ENCODE measurements around the gene RNU5B-1. TPM values are rescaled to one million over a fixed set of nuclear protein-coding genes. Genes with fewer than 3 reads are reported as not detected.

The RNU5B-1 gene
- total and polyA plus RNA-seq, 7 donors: not detected

DNA sequence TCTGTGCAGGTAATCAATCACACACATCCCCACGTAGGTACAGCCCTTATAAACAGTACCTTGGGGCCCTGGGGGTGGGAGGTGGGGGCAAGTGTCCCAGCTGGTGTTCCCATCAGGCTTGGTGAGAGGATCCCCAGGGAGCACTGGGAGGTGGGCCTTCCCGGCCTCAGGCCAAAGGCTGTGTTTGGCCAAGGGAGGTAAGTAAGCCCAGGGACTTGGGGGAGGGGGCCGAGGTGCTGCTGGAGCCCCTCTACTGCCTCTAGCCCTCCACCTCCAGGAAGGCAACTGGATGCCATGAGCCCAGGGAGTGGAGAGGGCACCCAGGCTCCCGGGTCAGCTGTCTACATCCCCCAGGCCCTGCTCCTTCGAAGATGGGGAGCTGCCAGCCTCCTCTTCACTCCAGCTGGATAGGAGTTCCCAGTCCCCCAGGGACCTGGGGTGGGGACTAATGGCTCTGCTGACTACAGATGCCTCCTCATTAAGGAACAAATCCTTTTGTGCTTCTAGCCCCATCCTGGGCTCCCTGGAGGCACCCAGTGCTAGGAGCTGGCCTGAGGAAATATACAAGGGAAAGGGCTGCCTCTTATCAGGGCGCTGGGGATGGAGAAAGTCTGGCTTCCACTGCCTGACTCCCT is 33.1 kb downstream of the RNU5B-1 start:
- no peak for TF ChIP-seq POLR2A (IDR thresholded peaks at IDR 0.05)
- TF ChIP-seq, protein P1, sequence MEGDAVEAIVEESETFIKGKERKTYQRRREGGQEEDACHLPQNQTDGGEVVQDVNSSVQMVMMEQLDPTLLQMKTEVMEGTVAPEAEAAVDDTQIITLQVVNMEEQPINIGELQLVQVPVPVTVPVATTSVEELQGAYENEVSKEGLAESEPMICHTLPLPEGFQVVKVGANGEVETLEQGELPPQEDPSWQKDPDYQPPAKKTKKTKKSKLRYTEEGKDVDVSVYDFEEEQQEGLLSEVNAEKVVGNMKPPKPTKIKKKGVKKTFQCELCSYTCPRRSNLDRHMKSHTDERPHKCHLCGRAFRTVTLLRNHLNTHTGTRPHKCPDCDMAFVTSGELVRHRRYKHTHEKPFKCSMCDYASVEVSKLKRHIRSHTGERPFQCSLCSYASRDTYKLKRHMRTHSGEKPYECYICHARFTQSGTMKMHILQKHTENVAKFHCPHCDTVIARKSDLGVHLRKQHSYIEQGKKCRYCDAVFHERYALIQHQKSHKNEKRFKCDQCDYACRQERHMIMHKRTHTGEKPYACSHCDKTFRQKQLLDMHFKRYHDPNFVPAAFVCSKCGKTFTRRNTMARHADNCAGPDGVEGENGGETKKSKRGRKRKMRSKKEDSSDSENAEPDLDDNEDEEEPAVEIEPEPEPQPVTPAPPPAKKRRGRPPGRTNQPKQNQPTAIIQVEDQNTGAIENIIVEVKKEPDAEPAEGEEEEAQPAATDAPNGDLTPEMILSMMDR (IDR thresholded peaks at IDR 0.05): no peak
- no peak for TF ChIP-seq EP300 (IDR thresholded peaks at IDR 0.05)
- TF ChIP-seq POLR2AphosphoS5 (IDR thresholded peaks at IDR 0.05): no peak
- WGBS, 2 donors: 81 to 82% methylated on average over 6 of the region's 6 CpGs
- no peak for DNase-seq
- H3K27me3 ChIP-seq: no peaks in the 10 kb centered on the region
- H3K4me3 ChIP-seq: no peak overlapping the region
- intact Hi-C loops (cut with DNase I): no loop called here
- no peaks in the 10 kb centered on the region for H3K4me1 ChIP-seq
- H3K27ac ChIP-seq: no peak overlapping the region
- no peaks in the 10 kb centered on the region for H3K36me3 ChIP-seq
- no peaks in the 10 kb centered on the region for H3K9me3 ChIP-seq

DNA sequence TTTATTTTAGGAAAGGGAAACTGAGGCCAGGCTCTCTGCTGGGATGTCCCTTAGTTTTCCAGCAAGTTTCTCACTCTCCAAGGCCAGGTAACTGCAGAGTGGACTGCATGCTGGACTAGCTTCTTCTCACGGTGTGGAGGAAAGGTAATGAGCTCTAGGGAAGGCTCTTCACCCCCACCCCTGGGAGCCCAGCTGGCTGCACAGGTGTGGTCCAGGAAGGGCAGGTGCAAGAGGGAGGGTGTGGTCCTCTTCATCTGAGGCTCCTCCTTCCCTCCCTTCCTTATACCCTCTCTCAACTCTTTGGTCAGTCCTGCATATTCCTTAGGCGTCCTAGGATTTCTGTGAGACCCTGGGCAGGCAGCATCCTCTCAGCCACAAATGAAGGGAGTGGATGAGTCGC is 33.9 kb downstream of the RNU5B-1 start:
- no peak for DNase-seq

DNA sequence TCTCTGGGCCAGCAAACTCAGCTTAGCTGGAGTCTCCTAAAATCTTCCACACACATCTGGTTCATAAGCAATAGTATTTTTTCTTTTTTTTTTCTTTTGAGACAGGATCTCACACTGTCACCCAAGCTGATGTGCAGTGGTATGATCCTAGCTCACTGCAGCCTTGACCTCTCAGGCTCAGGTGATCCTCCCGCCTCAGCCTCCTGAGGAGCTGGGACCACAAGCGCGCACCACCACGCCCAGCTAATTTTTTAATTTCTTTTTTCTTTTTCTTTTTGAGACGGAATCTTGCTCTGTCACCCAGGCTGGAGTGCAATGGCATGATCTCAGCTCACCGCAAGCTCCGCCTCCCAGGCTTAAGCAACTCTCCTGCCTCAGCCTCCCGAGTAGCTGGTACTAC is 34.3 kb downstream of the RNU5B-1 start:
- DNase-seq: no peak
- H3K4me1 ChIP-seq: no peaks in the 10 kb centered on the region
- H3K27ac ChIP-seq: no peak overlapping the region
- no peak overlapping the region for H3K4me3 ChIP-seq
- TF ChIP-seq POLR2AphosphoS5 (IDR thresholded peaks at IDR 0.05) (no peak), EP300 (IDR thresholded peaks at IDR 0.05) (no peak), POLR2A (IDR thresholded peaks at IDR 0.05) (no peak)
- TF ChIP-seq, protein P1 (IDR thresholded peaks at IDR 0.05): no peak
- H3K27me3 ChIP-seq: no peaks in the 10 kb centered on the region
- intact Hi-C loops (cut with DNase I): no loop called here
- 87 to 93% methylated on average over 8 of the region's 8 CpGs for WGBS, 2 donors
- H3K9me3 ChIP-seq: no peaks in the 10 kb centered on the region
- H3K36me3 ChIP-seq: no peaks in the 10 kb centered on the region

More for the DNA sequence above, 33.9 kb downstream of the RNU5B-1 start:
- no peak overlapping the region for H3K4me3 ChIP-seq
- H3K27me3 ChIP-seq: no peaks in the 10 kb centered on the region
- intact Hi-C loops (cut with DNase I): no loop called here
- H3K9me3 ChIP-seq: no peaks in the 10 kb centered on the region
- H3K36me3 ChIP-seq: no peaks in the 10 kb centered on the region
- 17 to 56% methylated on average over 3 of the region's 3 CpGs for WGBS, 2 donors
- TF ChIP-seq, protein P1 (IDR thresholded peaks at IDR 0.05): no peak
- TF ChIP-seq POLR2A (IDR thresholded peaks at IDR 0.05) (no peak), EP300 (IDR thresholded peaks at IDR 0.05) (no peak), POLR2AphosphoS5 (IDR thresholded peaks at IDR 0.05) (no peak)
- no peak overlapping the region for H3K27ac ChIP-seq
- H3K4me1 ChIP-seq: no peaks in the 10 kb centered on the region

DNA sequence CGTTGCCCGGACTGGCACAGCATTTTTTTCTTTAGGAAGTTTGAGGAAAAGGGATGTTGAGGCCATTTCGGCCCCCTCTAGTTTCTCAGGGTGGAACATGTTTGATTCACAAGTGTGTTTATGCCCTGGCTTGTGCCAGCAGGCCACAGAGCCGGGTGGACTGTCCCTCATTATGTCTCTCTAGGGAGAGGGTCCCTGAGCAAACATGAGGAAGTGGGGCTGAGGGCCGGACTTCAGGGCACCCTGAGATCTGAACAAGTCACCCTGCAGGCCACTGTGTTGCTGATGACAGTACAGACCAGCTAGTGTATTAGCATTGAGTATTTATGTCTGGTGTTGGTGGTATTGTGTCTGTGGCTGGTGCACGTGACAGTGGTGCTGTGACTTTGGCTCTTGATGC is 34.9 kb downstream of the RNU5B-1 start:
- H3K9me3 ChIP-seq: no peaks in the 10 kb centered on the region
- no peaks in the 10 kb centered on the region for H3K36me3 ChIP-seq
- TF ChIP-seq POLR2AphosphoS5 (IDR thresholded peaks at IDR 0.05): no peak
- TF ChIP-seq, protein P1 (IDR thresholded peaks at IDR 0.05): no peak
- no peak for TF ChIP-seq POLR2A (IDR thresholded peaks at IDR 0.05)
- no peak for TF ChIP-seq EP300 (IDR thresholded peaks at IDR 0.05)
- H3K27me3 ChIP-seq: no peaks in the 10 kb centered on the region
- H3K4me3 ChIP-seq: no peak overlapping the region
- H3K27ac ChIP-seq: no peak overlapping the region
- WGBS, 2 donors: 79 to 84% methylated on average over 6 of the region's 6 CpGs
- DNase-seq: no peak
- no peaks in the 10 kb centered on the region for H3K4me1 ChIP-seq
- intact Hi-C loops (cut with DNase I): no loop called here

DNA sequence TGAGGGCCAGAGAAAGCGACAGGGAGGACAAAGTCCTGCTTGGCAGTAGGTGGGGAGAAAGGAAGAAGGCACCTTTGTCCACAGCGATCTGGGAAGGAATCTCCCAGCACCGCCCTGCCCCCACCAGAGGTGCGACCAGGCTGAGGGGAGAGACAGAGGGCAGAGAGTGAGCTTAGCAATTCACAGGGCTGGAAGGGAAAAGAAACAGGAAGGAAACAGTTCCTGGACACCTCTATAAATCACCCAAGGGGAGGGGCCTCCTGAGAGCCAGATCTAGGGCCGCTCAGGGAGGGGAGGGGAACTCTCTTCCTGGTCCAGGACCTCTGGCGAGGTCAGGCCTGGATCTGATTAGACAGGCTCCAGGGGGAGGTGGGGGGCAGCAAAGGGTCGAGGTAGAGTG is 35.4 kb downstream of the RNU5B-1 start:
- Histone ChIP-seq H3K27ac (no peak overlapping the region), H3K36me3 (no peaks in the 10 kb centered on the region), H3K27me3 (no peaks in the 10 kb centered on the region), H3K4me3 (no peak overlapping the region), H3K9me3 (no peaks in the 10 kb centered on the region), H3K4me1 (no peaks in the 10 kb centered on the region)
- intact Hi-C loops (cut with DNase I): no loop called here
- TF ChIP-seq POLR2AphosphoS5 (IDR thresholded peaks at IDR 0.05): no peak
- TF ChIP-seq EP300 (IDR thresholded peaks at IDR 0.05): no peak
- TF ChIP-seq, protein P1 (IDR thresholded peaks at IDR 0.05): no peak
- no peak for TF ChIP-seq POLR2A (IDR thresholded peaks at IDR 0.05)
- WGBS, 2 donors: 12 to 31% methylated on average over 7 of the region's 7 CpGs
- no peak for DNase-seq

All from sigmoid colon (tissue), 7 donors.